Measurements from ENCODE around the gene MYL1.

Gene MYL1

GRCh38 chr2:210252699-210253606, 62.0 kb downstream of the MYL1 start:
- no peak overlapping the region for H3K4me3 ChIP-seq (ENCODE audit: low read length)
- DNase-seq (ENCODE audit: low read depth) = no peak
- no peak for TF ChIP-seq CTCF (IDR thresholded peaks at IDR 0.05; ENCODE audit: insufficient read depth, low read depth, low read length, missing control alignments)

- no peak for TF ChIP-seq CTCF (IDR thresholded peaks at IDR 0.05; ENCODE audit: insufficient read depth, low read depth, low read length, missing control alignments)
- DNase-seq (ENCODE audit: low read depth) = no peak
- H3K4me3 ChIP-seq (ENCODE audit: low read length) = no peak overlapping the region
Observed at GRCh38 chr2:210250622-210251021, 64.4 kb downstream of the MYL1 start.

All from epithelial cell of esophagus (primary cell).